PFSK-1 (cell line): ENCODE measurements around the gene RTEL1.

ENCODE experiments used
- FOXP2 ChIP-seq: optimal IDR thresholded peaks from 2 replicates; pipeline ENCODE3; 2011; ENCODE audit warnings: borderline replicate concordance, control low read depth, inconsistent platforms; ENCODE audit not compliant: insufficient read depth; ENCODE audit errors: extremely low read length, extremely low read depth
- POLR2AphosphoS5 ChIP-seq: IDR thresholded peaks from 2 replicates; pipeline ENCODE4 v1.6.1; 2012; ENCODE audit warnings: low read depth, mild to moderate bottlenecking, control low read depth, low read length, moderate library complexity
- SIN3A ChIP-seq: IDR thresholded peaks from 2 replicates; pipeline ENCODE4 v1.6.1; 2012; ENCODE audit warnings: mild to moderate bottlenecking, low read length, moderate library complexity, borderline replicate concordance; ENCODE audit not compliant: insufficient read depth
- TAF1 ChIP-seq: IDR thresholded peaks from 2 replicates; pipeline ENCODE4 v1.6.1; 2012; ENCODE audit warnings: low read length, control low read depth, borderline replicate concordance; ENCODE audit not compliant: insufficient read depth
- TF ChIP-seq, protein P1 (sequence below), 2 experiments: IDR thresholded peaks; 2 replicates each; pipeline versions ENCODE4 v1.6.1 to v1.8.0; 2011 to 2012; ENCODE audit warnings: low read depth in 2 of 2, low read length in 2 of 2, control low read depth in 1 of 2, inconsistent platforms in 1 of 2, mild to moderate bottlenecking in 1 of 2, moderate library complexity in 1 of 2; ENCODE audit not compliant: insufficient read depth in 1 of 2

RTEL1 gene

DNA sequence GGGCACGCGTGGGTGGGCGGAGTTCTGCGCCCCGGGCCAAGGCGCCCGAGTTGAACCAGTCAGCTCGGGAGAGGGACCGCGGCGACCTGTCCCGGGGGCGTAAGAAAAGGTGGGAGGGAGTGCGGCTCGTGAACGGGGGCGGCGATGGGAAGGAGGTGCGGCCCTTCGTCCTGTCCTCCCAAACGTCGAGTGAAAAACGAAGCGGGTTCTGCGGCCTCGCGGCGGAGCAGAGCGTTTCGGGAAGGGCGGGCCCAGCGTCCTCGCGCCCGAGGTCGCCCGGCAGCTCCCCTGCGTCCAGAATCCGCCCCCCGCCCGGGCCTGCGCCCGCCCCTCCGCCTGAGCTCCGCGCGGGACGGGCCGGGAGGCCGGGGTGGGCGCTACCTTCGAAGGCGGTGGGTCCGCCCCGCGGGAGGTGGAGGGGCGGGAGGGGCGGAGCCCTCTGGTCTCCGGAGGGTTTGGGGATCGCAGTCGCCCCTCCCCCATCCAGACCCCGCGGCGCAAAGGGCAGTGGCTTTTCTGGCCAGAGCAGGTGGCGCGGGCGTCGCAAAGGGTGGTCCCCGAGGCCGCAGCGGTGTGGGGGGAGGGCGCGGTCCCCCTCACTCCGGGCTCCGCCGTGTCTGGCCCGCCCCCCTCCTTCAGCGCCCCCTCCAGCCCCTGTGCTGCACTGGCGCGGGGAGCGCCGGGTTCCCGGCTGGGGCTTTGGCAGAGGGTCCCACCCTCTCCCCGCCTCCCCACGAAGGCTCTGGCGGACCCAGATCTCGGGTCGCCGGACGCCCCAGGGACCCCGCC is 5.7 kb upstream of the RTEL1 start:
- TF ChIP-seq TAF1 = no peak
- TF ChIP-seq FOXP2 = no peak
- no peak for TF ChIP-seq SIN3A
- TF ChIP-seq POLR2AphosphoS5 = no peak
- TF ChIP-seq, protein P1, sequence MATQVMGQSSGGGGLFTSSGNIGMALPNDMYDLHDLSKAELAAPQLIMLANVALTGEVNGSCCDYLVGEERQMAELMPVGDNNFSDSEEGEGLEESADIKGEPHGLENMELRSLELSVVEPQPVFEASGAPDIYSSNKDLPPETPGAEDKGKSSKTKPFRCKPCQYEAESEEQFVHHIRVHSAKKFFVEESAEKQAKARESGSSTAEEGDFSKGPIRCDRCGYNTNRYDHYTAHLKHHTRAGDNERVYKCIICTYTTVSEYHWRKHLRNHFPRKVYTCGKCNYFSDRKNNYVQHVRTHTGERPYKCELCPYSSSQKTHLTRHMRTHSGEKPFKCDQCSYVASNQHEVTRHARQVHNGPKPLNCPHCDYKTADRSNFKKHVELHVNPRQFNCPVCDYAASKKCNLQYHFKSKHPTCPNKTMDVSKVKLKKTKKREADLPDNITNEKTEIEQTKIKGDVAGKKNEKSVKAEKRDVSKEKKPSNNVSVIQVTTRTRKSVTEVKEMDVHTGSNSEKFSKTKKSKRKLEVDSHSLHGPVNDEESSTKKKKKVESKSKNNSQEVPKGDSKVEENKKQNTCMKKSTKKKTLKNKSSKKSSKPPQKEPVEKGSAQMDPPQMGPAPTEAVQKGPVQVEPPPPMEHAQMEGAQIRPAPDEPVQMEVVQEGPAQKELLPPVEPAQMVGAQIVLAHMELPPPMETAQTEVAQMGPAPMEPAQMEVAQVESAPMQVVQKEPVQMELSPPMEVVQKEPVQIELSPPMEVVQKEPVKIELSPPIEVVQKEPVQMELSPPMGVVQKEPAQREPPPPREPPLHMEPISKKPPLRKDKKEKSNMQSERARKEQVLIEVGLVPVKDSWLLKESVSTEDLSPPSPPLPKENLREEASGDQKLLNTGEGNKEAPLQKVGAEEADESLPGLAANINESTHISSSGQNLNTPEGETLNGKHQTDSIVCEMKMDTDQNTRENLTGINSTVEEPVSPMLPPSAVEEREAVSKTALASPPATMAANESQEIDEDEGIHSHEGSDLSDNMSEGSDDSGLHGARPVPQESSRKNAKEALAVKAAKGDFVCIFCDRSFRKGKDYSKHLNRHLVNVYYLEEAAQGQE (IDR thresholded peaks at IDR 0.05; ENCODE audit: insufficient read depth in 1 of 2, low read depth in 2 of 2, low read length in 2 of 2) = no peak

DNA sequence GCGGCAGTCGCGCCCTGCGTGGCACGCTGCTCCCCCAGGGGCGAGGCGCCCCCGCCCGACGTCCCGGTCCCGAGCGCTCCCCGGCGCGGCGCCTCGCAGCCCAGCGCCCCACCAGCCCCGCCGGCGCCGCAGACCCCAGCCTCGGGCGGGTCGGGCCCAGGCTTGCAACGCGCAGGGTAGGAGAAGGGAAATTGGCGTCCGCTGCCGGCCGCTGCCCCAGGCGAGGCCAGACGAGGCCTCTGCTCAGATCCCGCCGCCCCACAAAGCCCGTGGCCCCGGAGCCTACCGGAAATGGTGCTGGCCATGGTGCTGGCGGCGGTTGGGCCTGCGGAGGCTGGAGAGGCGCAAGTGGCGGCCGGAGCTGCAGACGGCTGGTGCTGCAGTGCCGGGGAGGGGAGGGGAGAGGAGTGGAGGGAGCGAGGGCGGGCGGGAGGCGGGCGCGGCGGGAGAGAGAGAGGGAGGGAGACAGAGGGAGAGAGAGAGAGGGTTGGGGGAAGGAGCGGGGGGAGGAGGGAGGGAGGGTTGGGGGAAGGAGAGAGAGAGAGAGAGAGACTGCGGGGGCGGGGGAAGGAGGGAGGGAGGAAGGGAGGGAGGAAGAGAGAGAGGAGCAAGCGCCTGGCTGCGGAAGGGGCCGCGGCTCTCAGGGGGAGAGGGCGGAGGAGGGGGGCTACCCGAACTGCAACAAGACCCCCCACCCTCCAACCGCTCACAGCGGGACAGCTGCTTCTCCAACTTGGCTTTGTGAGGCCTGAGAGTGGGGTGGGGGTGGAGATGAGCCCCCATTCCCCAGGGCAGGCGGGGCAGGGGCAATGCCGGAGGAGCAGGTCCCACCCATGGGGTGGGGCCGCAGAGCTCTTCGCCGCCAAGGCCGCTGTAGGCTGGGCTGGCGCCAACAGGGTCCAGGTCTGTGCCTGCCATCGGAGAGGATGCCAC is 4.8 kb upstream of the RTEL1 start, which contains the start of gene STMN3:
TSS of gene STMN3 (minus strand) at position 384 of the 933 bp plus-strand sequence. CDS start at position 305, 79 bp downstream.
- TF ChIP-seq FOXP2 = peak; percentile 56
- TF ChIP-seq SIN3A = peak; percentile 97; the same call in 1 of the 2 replicates
- peak; percentile 63; the same call in 1 of the 2 replicates for TF ChIP-seq POLR2AphosphoS5
- TF ChIP-seq, protein P1 (IDR thresholded peaks at IDR 0.05; ENCODE audit: insufficient read depth in 1 of 2, low read depth in 2 of 2, low read length in 2 of 2) = peak; percentile 98 to 99
- TF ChIP-seq TAF1 = peak; percentile 75

DNA sequence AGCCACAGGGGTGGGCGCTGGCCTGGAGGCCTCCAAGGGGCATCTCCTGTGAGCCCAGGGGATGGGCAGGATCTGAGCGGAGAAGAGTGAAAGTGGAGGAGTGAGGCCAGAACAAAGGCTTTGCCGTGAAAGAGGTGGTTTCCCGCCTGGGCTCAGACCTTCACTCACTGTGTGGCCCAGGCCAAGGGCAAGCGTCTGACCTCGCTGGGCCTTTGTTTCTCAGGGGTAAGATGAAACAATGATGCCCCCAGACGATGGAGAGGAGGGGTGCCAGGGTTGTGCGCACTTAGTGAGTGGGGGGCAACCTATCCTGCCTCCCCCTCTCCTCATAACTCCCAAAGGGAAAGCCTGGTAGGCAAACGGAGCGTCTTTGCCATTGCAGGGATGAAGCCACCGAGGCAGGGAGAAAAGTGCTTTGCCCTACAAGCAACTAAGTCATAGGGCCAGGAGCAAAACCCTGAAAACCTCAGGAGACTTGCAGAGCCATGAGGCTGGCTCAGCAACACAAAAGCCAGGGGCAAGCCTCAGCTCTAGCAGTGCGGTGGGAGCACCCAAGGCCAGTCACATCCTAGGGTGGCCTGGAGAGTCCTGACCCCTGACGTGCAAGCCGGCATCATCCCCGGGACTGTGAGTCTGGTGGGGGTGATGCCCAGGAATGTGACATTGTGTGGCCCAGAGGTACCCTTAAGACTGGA is 4.0 kb upstream of the RTEL1 start:
- no peak for TF ChIP-seq SIN3A
- TF ChIP-seq, protein P1 (IDR thresholded peaks at IDR 0.05; ENCODE audit: insufficient read depth in 1 of 2, low read depth in 2 of 2, low read length in 2 of 2) = no peak
- TF ChIP-seq FOXP2 = no peak
- TF ChIP-seq TAF1 = no peak
- no peak for TF ChIP-seq POLR2AphosphoS5

DNA sequence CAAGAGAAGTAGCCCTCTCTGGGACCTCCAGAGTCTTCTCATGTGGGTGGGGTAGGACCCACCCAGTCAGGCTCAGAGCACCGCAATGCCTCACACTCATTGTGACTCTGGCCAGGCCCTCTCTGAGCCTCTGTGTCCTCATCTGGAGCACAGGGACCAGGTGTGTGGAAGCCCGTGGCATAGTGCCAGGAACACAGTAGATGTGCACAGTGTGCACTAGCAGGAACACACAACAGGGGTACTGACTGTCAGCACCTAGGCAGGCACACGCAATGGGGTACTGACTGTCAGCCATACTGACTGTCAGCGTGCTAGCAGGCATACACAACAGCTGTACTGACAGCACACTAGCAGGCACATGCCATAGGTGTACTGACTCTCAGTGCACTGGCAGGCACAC is 2.9 kb upstream of the RTEL1 start:
- TF ChIP-seq POLR2AphosphoS5 = no peak
- TF ChIP-seq SIN3A = no peak
- TF ChIP-seq, protein P1 (IDR thresholded peaks at IDR 0.05; ENCODE audit: insufficient read depth in 1 of 2, low read depth in 2 of 2, low read length in 2 of 2) = no peak
- TF ChIP-seq FOXP2 = no peak
- TF ChIP-seq TAF1 = no peak
